ENCODE data around the gene RAD51B. TPM values are rescaled to one million over a fixed set of nuclear protein-coding genes. Genes with fewer than 3 reads are reported as not detected.
A peak's percentile ranks its signal among the peaks of the same experiment; 100 is the strongest.

The RAD51B gene
- total and polyA plus RNA-seq, 9 donors = 21.6 to 70.1 (median 35.1) TPM

DNA sequence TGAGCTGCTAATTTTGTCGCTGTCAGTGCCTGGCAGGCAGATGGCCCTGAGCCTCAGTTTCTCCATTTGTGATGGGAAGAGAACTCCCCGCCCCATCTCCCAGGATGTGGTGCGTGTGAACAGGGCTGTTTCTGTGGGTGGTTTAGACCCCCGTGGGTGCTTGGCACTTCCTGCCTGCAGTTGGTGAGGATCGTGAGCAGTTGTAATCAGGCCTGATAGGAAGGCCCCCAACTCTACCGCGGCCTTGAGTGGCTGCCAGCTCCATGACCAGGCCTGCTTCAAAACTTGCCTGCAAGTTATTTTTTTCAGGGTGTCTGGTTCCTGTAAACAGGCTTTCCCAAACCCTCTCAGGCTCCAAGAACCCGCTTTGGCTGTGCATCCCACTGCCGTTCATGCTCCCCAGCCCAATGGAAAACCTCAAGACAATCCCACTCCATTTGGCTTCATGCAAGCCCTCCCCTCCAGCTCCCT lies 834.9 kb downstream of the RAD51B start:
- H3K27ac ChIP-seq = peak overlapping the region; percentile 47 to 80
- H3K4me1 ChIP-seq (ENCODE audit: insufficient read depth) = peaks cover 51% of the 10 kb centered on the region
- no peaks in the 10 kb centered on the region for H3K9me3 ChIP-seq
- no peak overlapping the region for H3K4me3 ChIP-seq
- H3K27me3 ChIP-seq = no peaks in the 10 kb centered on the region
- WGBS, 3 donors = 23 to 29% (median 24%) methylated on average over 9 of the region's 9 CpGs
- intact Hi-C loops (cut with DNase I) = loop anchor here in 3 of 4 donors (10.0 kb wide), 3 partner anchors 90 to 260 kb away; no protein-coding TSS in a partner anchor
- peak; percentile 73 to 86 (median 80) for DNase-seq
- TF ChIP-seq CTCF (IDR thresholded peaks at IDR 0.05) (no peak), POLR2A (IDR thresholded peaks at IDR 0.05) (no peak), EP300 (IDR thresholded peaks at IDR 0.05) (no peak)
- H3K36me3 ChIP-seq = no peaks in the 10 kb centered on the region

DNA sequence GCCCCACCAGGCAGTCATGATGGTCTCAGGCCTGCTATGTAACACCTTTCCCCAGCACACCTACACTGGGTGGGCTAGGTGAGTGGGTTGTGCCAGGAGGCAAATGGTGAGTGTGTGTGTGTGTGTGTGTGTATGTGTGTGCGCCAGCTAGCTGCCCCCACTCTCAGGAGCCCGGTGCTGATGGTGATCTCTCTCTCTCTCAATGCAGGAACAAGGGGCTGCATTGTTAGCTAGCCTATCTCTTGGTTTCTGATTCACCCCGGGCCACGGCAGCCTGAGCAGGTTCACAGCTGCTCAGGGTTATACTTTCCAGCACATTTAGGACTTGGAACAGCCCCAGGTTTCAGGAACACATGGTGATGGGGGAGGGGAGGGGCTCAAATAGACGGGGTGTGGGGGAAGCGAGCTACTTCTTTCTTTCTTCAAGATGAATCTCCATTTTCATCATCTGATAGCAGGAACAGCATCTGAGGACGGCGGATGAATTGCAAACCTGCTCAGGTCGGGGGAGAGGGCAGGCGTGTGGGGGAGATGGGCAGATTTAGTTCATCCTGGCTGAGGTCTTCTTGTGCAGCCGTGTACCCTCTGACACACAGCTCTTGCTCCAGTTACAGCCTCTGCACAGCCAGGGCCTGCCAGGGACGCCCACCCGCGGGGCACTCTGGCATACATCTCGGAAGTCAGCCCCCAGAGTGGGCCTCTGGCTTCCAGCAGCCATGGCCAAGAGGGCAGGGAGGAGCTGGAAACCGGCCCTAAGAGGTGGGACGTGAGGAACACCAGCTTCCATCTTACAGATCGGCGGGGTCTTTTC lies 835.6 kb downstream of the RAD51B start:
- TF ChIP-seq CTCF (IDR thresholded peaks at IDR 0.05) (no peak), POLR2A (IDR thresholded peaks at IDR 0.05) (no peak), EP300 (IDR thresholded peaks at IDR 0.05) (no peak)
- no peaks in the 10 kb centered on the region for H3K9me3 ChIP-seq
- H3K27ac ChIP-seq = peak overlapping the region; percentile 47 to 80
- H3K27me3 ChIP-seq = no peaks in the 10 kb centered on the region
- DNase-seq = peak; percentile 64 to 78 (median 67)
- no peaks in the 10 kb centered on the region for H3K36me3 ChIP-seq
- 25 to 39% (median 30%) methylated on average over 16 to 19 of the region's 19 CpGs for WGBS, 3 donors
- intact Hi-C loops (cut with DNase I) = loop anchor here in 3 of 4 donors (5.0 to 10.0 kb wide), 7 partner anchors 63 to 713 kb away; no protein-coding TSS in a partner anchor
- H3K4me3 ChIP-seq = no peak overlapping the region
- peaks cover 55% of the 10 kb centered on the region for H3K4me1 ChIP-seq (ENCODE audit: insufficient read depth)

DNA sequence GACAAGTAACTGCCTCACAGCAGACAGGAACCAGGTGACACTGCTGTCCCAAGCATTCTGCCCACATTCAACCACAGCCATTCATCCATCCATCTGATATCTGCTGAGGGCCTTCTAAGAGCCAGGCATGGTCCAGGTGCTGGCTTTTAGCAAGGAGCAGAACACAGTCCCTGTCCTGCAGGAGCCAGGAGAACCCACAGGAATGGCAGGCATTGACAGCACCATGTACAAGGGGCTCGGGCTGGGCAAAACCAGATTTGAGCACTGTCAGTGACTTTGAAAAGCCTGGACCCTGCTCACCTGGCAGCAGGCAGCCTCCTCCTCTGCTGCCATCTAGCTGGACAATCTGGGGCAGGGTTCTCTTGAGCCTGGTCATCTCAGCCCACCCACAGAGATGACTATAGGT lies 836.3 kb downstream of the RAD51B start:
- no peaks in the 10 kb centered on the region for H3K9me3 ChIP-seq
- peaks cover 60% of the 10 kb centered on the region for H3K4me1 ChIP-seq (ENCODE audit: insufficient read depth)
- TF ChIP-seq CTCF (IDR thresholded peaks at IDR 0.05) (peak in 1 of 3 donors; percentile 21), POLR2A (IDR thresholded peaks at IDR 0.05) (no peak), EP300 (IDR thresholded peaks at IDR 0.05) (no peak)
- H3K27ac ChIP-seq = peak overlapping the region; percentile 44 to 80
- peak in 2 of 5 donors; percentile 24 to 28 for DNase-seq
- no peaks in the 10 kb centered on the region for H3K27me3 ChIP-seq
- no peaks in the 10 kb centered on the region for H3K36me3 ChIP-seq
- intact Hi-C loops (cut with DNase I) = loop anchor here in 3 of 4 donors (5.0 to 10.0 kb wide), 7 partner anchors 64 to 714 kb away; no protein-coding TSS in a partner anchor
- 84 to 100% (median 100%) methylated on average over 1 of the region's 1 CpG for WGBS, 3 donors
- H3K4me3 ChIP-seq = no peak overlapping the region

DNA sequence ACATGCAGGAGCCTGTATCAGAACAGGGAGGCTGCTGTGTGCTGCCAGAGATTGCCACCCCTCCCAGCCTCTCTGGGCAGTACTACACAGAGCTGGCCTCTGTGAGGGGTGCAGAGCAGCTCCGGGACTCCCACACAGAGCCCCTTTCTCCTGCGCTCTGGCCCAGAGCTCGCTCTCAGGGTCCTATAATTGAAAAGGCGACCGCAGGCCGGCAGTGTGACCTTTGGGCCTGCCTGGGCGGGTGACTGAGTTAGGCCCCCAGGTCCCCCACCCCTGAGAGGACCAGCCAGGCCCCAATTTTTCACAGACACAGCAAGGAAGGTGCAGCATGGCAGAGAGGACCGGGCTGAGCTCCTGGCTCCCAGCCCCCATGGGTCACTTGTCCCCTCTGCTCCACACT lies 836.9 kb downstream of the RAD51B start:
- Histone ChIP-seq H3K27ac (peak overlapping the region; percentile 39 to 80), H3K27me3 (no peaks in the 10 kb centered on the region), H3K9me3 (no peaks in the 10 kb centered on the region), H3K4me1 (ENCODE audit: insufficient read depth) (peaks cover 56% of the 10 kb centered on the region), H3K4me3 (no peak overlapping the region), H3K36me3 (no peaks in the 10 kb centered on the region)
- TF ChIP-seq POLR2A (IDR thresholded peaks at IDR 0.05) (no peak), CTCF (IDR thresholded peaks at IDR 0.05) (no peak), EP300 (IDR thresholded peaks at IDR 0.05) (no peak)
- WGBS, 3 donors = 94 to 97% (median 94%) methylated on average over 8 of the region's 8 CpGs
- intact Hi-C loops (cut with DNase I) = loop anchor here in 3 of 4 donors (5.0 to 10.0 kb wide), 7 partner anchors 64 to 714 kb away; no protein-coding TSS in a partner anchor
- DNase-seq = peak in 2 of 5 donors; percentile 9 to 18

Data from ovary (tissue), 9 donors.